GM18951 (cell line): Measurements from ENCODE around the gene TMEM242.

Source experiments
- POLR2A ChIP-seq: IDR thresholded peaks from 4 replicates; pipeline ENCODE4 v1.6.1; 2011; ENCODE audit warnings: mild to moderate bottlenecking; ENCODE audit not compliant: insufficient read length, insufficient read depth; ENCODE audit errors: extremely low read depth
- in situ Hi-C: fragments of 300-500 bp; cut with MboI; formaldehyde crosslinking; loops from one replicate; pipeline ENCODE4 v1.12.0; 2022; ENCODE audit warnings: low sequenced_read_pairs, mixed read lengths, inconsistent platforms; ENCODE audit not compliant: unreplicated experiment

The TMEM242 gene

GRCh38 chr6:157287923-157288322 is 35.4 kb downstream of the TMEM242 start:
- no peak for TF ChIP-seq POLR2A
- in situ Hi-C loops, result no loop called here

- TF ChIP-seq POLR2A, result no peak
- in situ Hi-C loops, result no loop called here
Measured at GRCh38 chr6:157287247-157287850, 36.0 kb downstream of the TMEM242 start.

DNA sequence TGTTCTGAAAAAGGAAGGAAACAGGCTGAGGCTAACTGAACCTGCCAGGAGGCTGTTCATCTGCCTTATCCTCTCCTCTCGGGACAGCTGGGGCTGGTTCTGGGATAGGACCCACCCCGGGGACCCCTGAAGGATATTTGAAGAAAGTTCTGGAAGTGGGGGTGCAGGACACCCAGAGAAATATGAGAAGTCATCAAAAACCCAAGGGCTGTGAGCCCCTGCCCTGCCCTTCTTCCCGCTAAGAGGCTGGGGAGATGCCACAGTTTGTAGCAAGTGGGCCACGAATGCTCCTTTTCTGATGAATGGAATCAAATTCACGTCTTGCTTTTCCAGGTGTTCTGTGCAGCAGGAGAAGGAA is 37.9 kb downstream of the TMEM242 start:
- no peak for TF ChIP-seq POLR2A
- in situ Hi-C loops, result no loop called here

- no peak for TF ChIP-seq POLR2A
- in situ Hi-C loops, result no loop called here
Measured at GRCh38 chr6:157284738-157285421, 38.4 kb downstream of the TMEM242 start.

- in situ Hi-C loops, result no loop called here
- TF ChIP-seq POLR2A, result no peak
Measured at GRCh38 chr6:157283900-157284737, 39.2 kb downstream of the TMEM242 start.

DNA sequence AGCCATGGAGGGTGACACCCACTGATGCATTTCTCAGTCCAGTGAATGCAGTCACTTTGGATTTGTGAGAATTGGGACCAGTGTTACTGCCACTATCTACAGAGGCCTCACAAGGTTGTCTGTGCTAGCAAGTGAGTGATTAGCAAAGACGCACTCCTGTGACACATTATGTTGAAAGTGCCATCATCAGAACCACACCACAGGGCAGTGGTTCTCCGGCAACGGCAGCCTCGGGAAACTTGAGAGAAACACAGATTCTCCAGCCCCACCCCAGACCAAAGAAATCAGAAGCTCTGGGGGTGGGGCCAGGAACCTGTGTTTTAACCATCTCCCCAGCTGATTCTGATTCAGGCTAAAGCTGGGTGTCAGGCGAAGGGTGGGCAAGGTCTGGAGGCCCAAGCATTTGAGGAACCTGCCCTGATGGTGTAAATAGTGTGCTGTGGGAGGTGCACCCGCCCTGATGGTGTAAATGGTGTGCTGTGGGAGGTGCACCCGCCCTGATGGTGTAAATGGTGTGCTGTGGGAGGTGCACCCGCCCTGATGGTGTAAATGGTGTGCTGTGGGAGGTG is 39.9 kb downstream of the TMEM242 start:
- TF ChIP-seq POLR2A, result no peak
- in situ Hi-C loops, result no loop called here

DNA sequence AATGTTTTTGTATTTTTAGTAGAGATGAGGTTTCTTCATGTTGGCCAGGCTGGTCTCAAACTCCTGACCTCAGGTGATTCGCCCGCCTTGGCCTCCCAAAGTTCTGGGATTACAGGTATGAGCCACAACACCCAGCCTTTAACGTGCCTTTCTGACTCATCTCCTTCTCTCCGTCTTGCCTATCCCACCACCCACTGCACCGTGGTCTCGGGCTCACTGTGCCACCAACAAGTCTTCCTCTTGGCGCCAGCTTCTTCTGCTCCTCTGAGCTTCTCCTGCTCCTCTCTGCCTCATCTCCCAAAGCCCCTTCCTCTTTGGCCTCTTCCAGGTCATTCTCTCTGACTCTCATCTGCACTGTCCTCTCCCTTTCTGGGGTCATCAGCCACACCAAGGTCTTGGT is 41.0 kb downstream of the TMEM242 start:
- TF ChIP-seq POLR2A, result no peak
- in situ Hi-C loops, result no loop called here

GRCh38 chr6:157281570-157281969 is 41.7 kb downstream of the TMEM242 start:
- in situ Hi-C loops, result no loop called here
- TF ChIP-seq POLR2A, result no peak

- in situ Hi-C loops, result no loop called here
- TF ChIP-seq POLR2A, result no peak
Measured at GRCh38 chr6:157280947-157281346, 42.4 kb downstream of the TMEM242 start.

GRCh38 chr6:157280157-157280556 is 43.2 kb downstream of the TMEM242 start:
- in situ Hi-C loops, result no loop called here
- no peak for TF ChIP-seq POLR2A

- no peak for TF ChIP-seq POLR2A
- in situ Hi-C loops, result no loop called here
Measured at GRCh38 chr6:157278171-157278570, 45.1 kb downstream of the TMEM242 start.

DNA sequence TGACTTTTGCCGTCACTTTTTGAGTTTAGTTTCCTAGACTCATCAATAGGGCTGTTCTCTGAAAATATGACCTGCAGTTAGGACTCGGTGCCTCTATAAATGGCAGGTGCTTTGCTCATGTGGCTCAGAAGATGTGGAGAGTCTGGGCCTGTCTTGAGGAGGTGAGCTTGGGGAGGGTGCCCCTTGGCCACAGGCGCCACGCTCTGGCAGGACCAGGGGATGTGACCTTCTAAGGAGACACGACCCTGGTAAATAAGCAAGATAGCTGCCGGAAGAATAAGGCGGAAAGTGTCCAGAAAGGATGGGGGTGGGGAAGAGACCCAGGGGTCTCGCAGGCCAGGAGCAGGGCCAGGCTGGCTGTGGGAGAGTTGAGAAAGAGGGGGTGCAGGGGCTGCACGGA is 46.6 kb downstream of the TMEM242 start:
- in situ Hi-C loops, result no loop called here
- no peak for TF ChIP-seq POLR2A

- no peak for TF ChIP-seq POLR2A
- in situ Hi-C loops, result no loop called here
Measured at GRCh38 chr6:157276134-157276532, 47.2 kb downstream of the TMEM242 start.
